H1 (cell line): ENCODE data around the gene UQCR10. TPM values are rescaled to one million over a fixed set of nuclear protein-coding genes. Genes with fewer than 3 reads are reported as not detected.

Experiments
- CTCF ChIA-PET: fragments of 300-600 bp; sonication (Branson Sonifier 250); formaldehyde crosslinking; loops from one replicate; lab custom pipeline; 2021; ENCODE audit not compliant: partially characterized antibody; lab: Charles Lee
- POLR2A ChIA-PET: fragments of 300-600 bp; sonication (Branson Sonifier 250); formaldehyde crosslinking; loops from one replicate; lab custom pipeline; 2021; ENCODE audit warnings: inconsistent platforms; ENCODE audit not compliant: partially characterized antibody; lab: Charles Lee
- DNase-seq, 2 experiments: peaks; one replicate each; pipeline versions ENCODE4 v3.0.0 to v3.0.0-alpha.2; 2010 to 2022; ENCODE audit warnings: low spot score in 2 of 2, low read depth in 1 of 2, mixed read lengths in 1 of 2
- FAIRE-seq: peaks from 2 replicates; lab custom pipeline; 2011; peaks lifted over from hg19 to GRCh38; lab: Jason Lieb, UNC
- H2AFZ ChIP-seq: 2 replicates; pipeline ENCODE4 v1.8.1; 2012; ENCODE audit warnings: low read length, inconsistent platforms
- H2AK5ac ChIP-seq: 2 replicates; pipeline ENCODE4 v1.6.1; 2013; ENCODE audit warnings: low read depth, low read length
- H2BK120ac ChIP-seq: replicated peaks from 2 replicates; pipeline ENCODE3; 2013; ENCODE audit warnings: low read depth, low read length, inconsistent platforms
- H2BK12ac ChIP-seq: 2 replicates; pipeline ENCODE4 v1.6.1; 2013; ENCODE audit warnings: low read depth, low read length
- H2BK15ac ChIP-seq: 2 replicates; pipeline ENCODE4 v1.6.1; 2013; ENCODE audit warnings: low read length
- H2BK20ac ChIP-seq: 2 replicates; pipeline ENCODE4 v1.6.1; 2013; ENCODE audit warnings: low read length
- H2BK5ac ChIP-seq: 2 replicates; pipeline ENCODE4 v1.6.1; 2013; ENCODE audit warnings: low read depth, low read length
- H3K14ac ChIP-seq: 2 replicates; pipeline ENCODE4 v1.6.1; 2013; ENCODE audit warnings: inconsistent platforms; ENCODE audit not compliant: insufficient read length
- H3K18ac ChIP-seq: 2 replicates; pipeline ENCODE4 v1.6.1; 2013; ENCODE audit warnings: low read length; ENCODE audit errors: extremely low read depth
- H3K23ac ChIP-seq: 2 replicates; pipeline ENCODE4 v1.6.1; 2013; ENCODE audit warnings: inconsistent platforms; ENCODE audit not compliant: insufficient read length
- H3K23me2 ChIP-seq: 2 replicates; pipeline ENCODE4 v1.6.1; 2013; ENCODE audit warnings: low read depth, low read length
- H3K27ac ChIP-seq: 2 replicates; pipeline ENCODE4 v1.6.1; 2011; ENCODE audit warnings: low read depth, low read length, inconsistent platforms
- H3K27me3 ChIP-seq, 4 experiments: replicated peaks in 1 of 4; 1 replicate in 1 of 4; 2 replicates in 3 of 4; pipeline versions ENCODE4 v1.6.1 to v1.8.1; 2011 to 2013; ENCODE audit warnings: low read length in 3 of 4, mild to moderate bottlenecking in 3 of 4, inconsistent platforms in 2 of 4, mixed read lengths in 2 of 4, moderate library complexity in 1 of 4; ENCODE audit not compliant: control insufficient read depth in 3 of 4, insufficient read depth in 3 of 4; ENCODE audit errors: extremely low read depth in 1 of 4
- H3K36me3 ChIP-seq, 4 experiments: 2 replicates each; pipeline versions ENCODE4 v1.6.1 to v1.8.1; 2011 to 2013; ENCODE audit warnings: mild to moderate bottlenecking in 4 of 4, low read length in 3 of 4, moderate library complexity in 2 of 4, control low read depth in 1 of 4, inconsistent platforms in 1 of 4; ENCODE audit not compliant: insufficient read depth in 4 of 4, control insufficient read depth in 2 of 4
- H3K4ac ChIP-seq: replicated peaks from 2 replicates; pipeline ENCODE3; 2013; ENCODE audit warnings: low read length, low read depth, mixed read lengths, inconsistent platforms; ENCODE audit not compliant: insufficient read length
- H3K4me1 ChIP-seq, 4 experiments: replicated peaks in 1 of 4; 1 replicate in 1 of 4; 2 replicates in 3 of 4; pipeline versions ENCODE4 v1.6.1 to v1.8.1; 2011 to 2013; ENCODE audit warnings: low read length in 3 of 4, inconsistent platforms in 2 of 4, mixed read lengths in 1 of 4; ENCODE audit not compliant: insufficient read depth in 4 of 4, control insufficient read depth in 3 of 4
- H3K4me2 ChIP-seq, 2 experiments: 2 replicates each; pipeline versions ENCODE4 v1.6.1 to v1.8.1; 2011 to 2013; ENCODE audit warnings: low read depth in 2 of 2, low read length in 2 of 2, control low read depth in 1 of 2, inconsistent platforms in 1 of 2, mild to moderate bottlenecking in 1 of 2; ENCODE audit not compliant: insufficient read depth in 1 of 2
- H3K4me3 ChIP-seq, 4 experiments: fragments of 200-600, 300-600 bp in 1 of 4; sonication (generic), shearing (Covaris generic), sonication (Bioruptor Twin) in 1 of 4; 2 replicates each; pipeline versions ENCODE4 v1.5.1 to v1.8.1; 2011 to 2016; ENCODE audit warnings: low read length in 4 of 4, low read depth in 3 of 4, control low read depth in 2 of 4, inconsistent platforms in 2 of 4, mild to moderate bottlenecking in 2 of 4, mixed read lengths in 1 of 4, moderate library complexity in 1 of 4; ENCODE audit not compliant: insufficient read depth in 2 of 4; ENCODE audit errors: extremely low read depth in 1 of 4
- H3K56ac ChIP-seq: replicated peaks from 2 replicates; pipeline ENCODE3; 2013; ENCODE audit warnings: low read depth, mild to moderate bottlenecking, mixed read lengths, low read length, inconsistent platforms; ENCODE audit not compliant: insufficient read length
- H3K79me1 ChIP-seq: 2 replicates; pipeline ENCODE4 v1.6.1; 2013; ENCODE audit warnings: low read depth, low read length, control low read depth
- H3K79me2 ChIP-seq, 2 experiments: 2 replicates each; pipeline versions ENCODE4 v1.6.1 to v1.8.1; 2012 to 2013; ENCODE audit warnings: low read length in 2 of 2, mild to moderate bottlenecking in 2 of 2, inconsistent platforms in 1 of 2; ENCODE audit not compliant: insufficient read depth in 2 of 2, control insufficient read depth in 1 of 2
- H3K9ac ChIP-seq, 4 experiments: replicated peaks in 1 of 4; 1 replicate in 1 of 4; 2 replicates in 3 of 4; pipeline versions ENCODE4 v1.6.1 to v1.8.1; 2011 to 2013; ENCODE audit warnings: low read depth in 3 of 4, low read length in 3 of 4, control low read depth in 2 of 4, mild to moderate bottlenecking in 2 of 4, moderate library complexity in 2 of 4, inconsistent platforms in 1 of 4; ENCODE audit errors: extremely low read depth in 1 of 4
- H3K9me3 ChIP-seq, 2 experiments: 2 replicates each; pipeline versions ENCODE4 v1.6.1 to v1.8.1; 2012 to 2013; ENCODE audit warnings: mild to moderate bottlenecking in 2 of 2, moderate library complexity in 2 of 2, control low read depth in 1 of 2, inconsistent platforms in 1 of 2, low read depth in 1 of 2, low read length in 1 of 2, mixed read lengths in 1 of 2; ENCODE audit not compliant: insufficient read depth in 2 of 2
- H4K20me1 ChIP-seq, 2 experiments: replicated peaks in 1 of 2; 2 replicates each; pipeline versions ENCODE3 to v1.8.1; 2011 to 2013; ENCODE audit warnings: inconsistent platforms in 2 of 2, low read length in 2 of 2, mild to moderate bottlenecking in 1 of 2; ENCODE audit not compliant: insufficient read depth in 2 of 2, control insufficient read depth in 1 of 2
- H4K5ac ChIP-seq: 2 replicates; pipeline ENCODE4 v1.6.1; 2013; ENCODE audit warnings: low read length, low read depth, mixed read lengths, inconsistent platforms; ENCODE audit not compliant: insufficient read length
- H4K8ac ChIP-seq: 2 replicates; pipeline ENCODE4 v1.8.0; 2013; ENCODE audit warnings: mild to moderate bottlenecking, moderate library complexity, low read length, inconsistent platforms; ENCODE audit not compliant: insufficient read depth; ENCODE audit errors: extremely low read depth
- H4K91ac ChIP-seq: replicated peaks from 2 replicates; pipeline ENCODE3; 2013; ENCODE audit warnings: low read length, mixed read lengths, inconsistent platforms; ENCODE audit not compliant: insufficient read length
- ATF2 ChIP-seq: IDR thresholded peaks from 2 replicates; pipeline ENCODE4 v1.6.1; 2012; ENCODE audit warnings: low read length, inconsistent platforms
- BCL11A ChIP-seq, 2 experiments: IDR thresholded peaks; one replicate each; pipeline ENCODE4 v1.6.1; 2011; ENCODE audit warnings: low read depth in 2 of 2, low read length in 2 of 2, mild to moderate bottlenecking in 2 of 2
- CBX8 ChIP-seq: fragments of 300-800, 300-1000 bp; sonication (generic); IDR thresholded peaks from 2 replicates; pipeline ENCODE4 v1.7.1; 2016; ENCODE audit warnings: low read depth, low read length, borderline replicate concordance
- CTCF ChIP-seq, 3 experiments: IDR thresholded peaks; 1 replicate in 2 of 3; 2 replicates in 1 of 3; pipeline versions ENCODE4 v1.5.1 to v1.6.1; 2011; ENCODE audit warnings: low read length in 3 of 3, mild to moderate bottlenecking in 3 of 3, inconsistent platforms in 2 of 3, low read depth in 1 of 3, moderate library complexity in 1 of 3; ENCODE audit not compliant: insufficient read depth in 1 of 3; ENCODE audit errors: control extremely low read depth in 1 of 3
- GABPA ChIP-seq: IDR thresholded peaks from 2 replicates; pipeline ENCODE4 v1.6.1; 2011; ENCODE audit warnings: mild to moderate bottlenecking, low read length, moderate library complexity, borderline replicate concordance; ENCODE audit not compliant: insufficient read depth
- GTF2F1 ChIP-seq: IDR thresholded peaks from 2 replicates; pipeline ENCODE4 v1.6.1; 2012; ENCODE audit warnings: low read depth, low read length, improper control_type of control experiment, borderline replicate concordance
- JUN ChIP-seq: IDR thresholded peaks from 2 replicates; pipeline ENCODE4 v1.6.1; 2011; ENCODE audit warnings: low read depth, mild to moderate bottlenecking, improper control_type of control experiment, low read length
- POLR2AphosphoS5 ChIP-seq: IDR thresholded peaks from 2 replicates; pipeline ENCODE4 v1.6.1; 2011; ENCODE audit warnings: low read depth, low read length
- RNF2 ChIP-seq: fragments of 200-900, 300-1000 bp; sonication (generic); IDR thresholded peaks from 2 replicates; pipeline ENCODE4 v1.7.1; 2016; ENCODE audit warnings: borderline replicate concordance, low read depth, mild to moderate bottlenecking, antibody characterized with exemption, low read length; ENCODE audit not compliant: poor library complexity, severe bottlenecking; ENCODE audit errors: missing control alignments
- WGBS, 2 experiments: shearing (Covaris generic) in 1 of 2; methylation state at CpG; one replicate each; pipeline versions ENCODE4 v1.1.6 to v1.1.7; 2013 to 2015; ENCODE audit warnings: low lambda C conversion rate in 2 of 2, mixed read lengths in 2 of 2, inconsistent platforms in 1 of 2, low coverage in 1 of 2, missing lambda C conversion rate in 1 of 2; ENCODE audit not compliant: insufficient replicate concordance in 2 of 2, insufficient coverage in 1 of 2, insufficient read length in 1 of 2; ENCODE audit errors: extremely low coverage in 1 of 2, missing lambda C conversion rate in 1 of 2; 5-methylcytosine and 5-hydroxymethylcytosine counted together
- polyA plus RNA-seq, 7 experiments: library from polyadenylated mRNA; depleted of rRNA in 3 of 7; stranded (reverse) in 5 of 7; unstranded in 2 of 7; fragments of >200 nt in 5 of 7; fragments of 200-250 nt in 2 of 7; gene quantifications; 1 replicate in 5 of 7; 2 replicates in 1 of 7; 4 replicates in 1 of 7; pipeline versions ENCODE4 v1.2.1 to v1.2.3, GENCODE V29; 2011 to 2013; ENCODE audit warnings: missing spikeins in 2 of 7, mixed read lengths in 2 of 7
- total RNA-seq: library from RNA; stranded (reverse); fragmentation: NEBNext Ultra II Directional; extraction: Animal tissue kit (Norgen Biotek cat#: 25700); gene quantifications from 2 replicates; pipeline ENCODE4 v1.2.1, GENCODE V29; 2021

The UQCR10 gene
- total and polyA plus RNA-seq, 2 of the 8 experiments (the other 6 are each of a cell fraction or from before 2014, with no cell fraction given): 102 to 260 TPM

- no peak overlapping the region for H2BK20ac ChIP-seq
- H2AK5ac ChIP-seq: no peak overlapping the region
- H2BK120ac ChIP-seq: no peak overlapping the region
- no peak overlapping the region for H3K4me2 ChIP-seq
- DNase-seq (no peak), FAIRE-seq (no peak)
- H3K23me2 ChIP-seq: no peaks in the 10 kb centered on the region
- POLR2A ChIA-PET: interaction anchor here (0.9 to 1.2 kb wide), 3 partner anchors 17 to 23 kb away, joined by 3 to 6 read pairs (median 3); no protein-coding TSS in a partner anchor
- H3K18ac ChIP-seq: no peak overlapping the region
- no peak overlapping the region for H3K27ac ChIP-seq
- no peaks in the 10 kb centered on the region for H3K36me3 ChIP-seq
- H3K56ac ChIP-seq: no peak overlapping the region
- no peak overlapping the region for H2BK12ac ChIP-seq
- no peak overlapping the region for H4K8ac ChIP-seq
- H4K91ac ChIP-seq: no peak overlapping the region
- no peaks in the 10 kb centered on the region for H4K20me1 ChIP-seq
- H3K9me3 ChIP-seq: no peaks in the 10 kb centered on the region
- H3K4me1 ChIP-seq: peaks cover 0 to 4% (median 3%) of the 10 kb centered on the region in 4 experiments; a peak in 6 of 7 replicates
- WGBS, 2 experiments: 92% methylated on average over 4 of the region's 5 CpGs; no CpG with 5 or more reads in 1 of the 2 experiments
- H3K14ac ChIP-seq: no peak overlapping the region
- H3K79me2 ChIP-seq: no peaks in the 10 kb centered on the region
- no peak overlapping the region for H4K5ac ChIP-seq
- H3K4ac ChIP-seq: no peak overlapping the region
- H2BK15ac ChIP-seq: no peak overlapping the region
- CTCF ChIA-PET: interaction anchor here (2.0 kb wide), 1 partner anchor 46 kb away, joined by 4 read pairs; no protein-coding TSS in a partner anchor
- H3K79me1 ChIP-seq: no peaks in the 10 kb centered on the region; the same call in 1 of the 2 replicates
- H3K9ac ChIP-seq: no peak overlapping the region
- no peak overlapping the region for H2AFZ ChIP-seq
- no peaks in the 10 kb centered on the region for H3K27me3 ChIP-seq
- H3K23ac ChIP-seq: no peak overlapping the region
- H2BK5ac ChIP-seq: no peak overlapping the region
- H3K4me3 ChIP-seq: no peak overlapping the region
- TF ChIP-seq BCL11A (IDR thresholded peaks at IDR 0.05; ENCODE audit: low read depth in 2 of 2, low read length in 2 of 2): no peak
- TF ChIP-seq GABPA: no peak
- TF ChIP-seq ATF2: no peak
- TF ChIP-seq RNF2: no peak
- no peak for TF ChIP-seq POLR2AphosphoS5
- no peak for TF ChIP-seq CBX8
- no peak for TF ChIP-seq CTCF (IDR thresholded peaks at IDR 0.05; ENCODE audit: control extremely low read depth in 1 of 3, insufficient read depth in 1 of 3, low read depth in 1 of 3, low read length in 3 of 3)
- TF ChIP-seq GTF2F1: no peak
- TF ChIP-seq JUN: no peak
Observed at GRCh38 chr22:29740216-29740615, 27.0 kb upstream of the UQCR10 start.
